Activated CD8-positive, alpha-beta T cell treated with anti-CD3 and anti-CD28 coated beads, Interleukin-2, amount 10 ng/mL, durations not matched to agents 7 days and 5 days (primary cell): ENCODE results near the gene NR4A1. TPM values are rescaled to one million over a fixed set of nuclear protein-coding genes. Genes with fewer than 3 reads are reported as not detected.

Experiments
- ATAC-seq: fragments of 150-1000 bp; cut with Tn5 transposase; one replicate; pipeline ENCODE4 v1.10.0; 2021; ENCODE audit warnings: moderate library complexity
- CTCF ChIA-PET: fragments of 350-600 bp; sonication (Branson Sonifier 250); formaldehyde crosslinking; loops from one replicate; lab custom pipeline; 2021; ENCODE audit warnings: antibody characterized with exemption; lab: Charles Lee
- POLR2A ChIA-PET: fragments of 350-600 bp; sonication (Branson Sonifier 250); formaldehyde crosslinking; loops from one replicate; lab custom pipeline; 2021; ENCODE audit warnings: antibody characterized with exemption; lab: Charles Lee
- DNase-seq: peaks from one replicate; pipeline ENCODE4 v3.0.0-alpha.2; 2020
- H3K27ac Mint-ChIP-seq: one replicate; pipeline ENCODE4 v1.8.0; 2021; ENCODE audit warnings: mild to moderate bottlenecking, mixed read lengths
- H3K27me3 Mint-ChIP-seq: one replicate; pipeline ENCODE4 v1.8.0; 2021; ENCODE audit warnings: low read depth, mixed read lengths
- H3K36me3 Mint-ChIP-seq: one replicate; pipeline ENCODE4 v1.8.0; 2021; ENCODE audit warnings: low read depth, mixed read lengths
- H3K4me1 Mint-ChIP-seq: one replicate; pipeline ENCODE4 v1.8.0; 2021; ENCODE audit warnings: low read depth, mixed read lengths
- H3K4me3 Mint-ChIP-seq: one replicate; pipeline ENCODE4 v1.8.0; 2021; ENCODE audit warnings: mild to moderate bottlenecking, mixed read lengths
- H3K9me3 Mint-ChIP-seq: one replicate; pipeline ENCODE4 v1.8.0; 2022; ENCODE audit warnings: mixed read lengths; ENCODE audit not compliant: insufficient read depth
- total RNA-seq, 2 experiments: library from RNA; stranded (reverse); gene quantifications; one replicate each; pipeline ENCODE4 v1.2.3, GENCODE V29; 2021

NR4A1 gene
- total RNA-seq, 2 experiments from 2014 or later, result 4.3 to 5.6 TPM

DNA sequence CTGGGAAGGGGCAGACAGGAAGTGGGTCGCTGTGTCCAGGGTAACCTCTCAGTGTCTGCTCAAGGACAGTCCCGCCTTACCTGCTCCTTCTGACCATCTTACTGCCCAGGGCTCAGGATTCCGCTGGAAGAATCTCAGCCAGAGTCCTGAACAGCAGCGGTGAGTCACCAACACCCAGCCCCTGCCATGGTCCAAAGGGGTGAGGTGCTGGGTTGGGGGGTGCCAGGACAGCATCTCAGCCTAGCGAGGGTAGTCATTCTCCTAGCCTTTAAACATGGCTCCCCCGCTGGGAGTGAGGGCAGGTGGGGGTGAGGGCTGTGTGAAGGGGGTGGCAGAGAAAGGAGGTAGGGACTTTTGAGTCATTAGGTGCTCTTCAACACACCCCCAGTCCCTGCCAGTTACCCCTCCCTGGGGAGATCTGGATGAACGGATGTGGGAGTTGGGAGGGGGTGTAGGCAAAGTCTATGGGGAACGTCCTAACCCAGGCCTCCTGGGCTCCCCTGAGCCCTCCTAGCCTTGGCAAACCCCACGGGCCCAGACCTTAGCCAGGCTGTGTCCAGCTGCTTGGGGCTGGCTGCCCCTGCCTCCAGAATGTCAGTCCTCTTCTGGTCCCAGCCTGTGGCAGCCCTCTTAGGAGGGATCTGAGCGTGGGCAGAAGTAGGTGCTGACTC, 42.0 kb upstream of the NR4A1 start:
- Mint-ChIP-seq H3K36me3 (peaks cover 8% of the 10 kb centered on the region), H3K27me3 (peaks cover 14% of the 10 kb centered on the region), H3K4me1 (peaks cover 28% of the 10 kb centered on the region), H3K4me3 (no peak overlapping the region), H3K27ac (no peak overlapping the region), H3K9me3 (no peaks in the 10 kb centered on the region)
- ChIA-PET CTCF (interaction anchor here (3.0 to 12.9 kb wide), 2 partner anchors 12 to 17 kb away, joined by 15 to 301 read pairs; no protein-coding TSS in a partner anchor), POLR2A (no interaction called here)
- ATAC-seq (no peak), DNase-seq (no peak)

DNA sequence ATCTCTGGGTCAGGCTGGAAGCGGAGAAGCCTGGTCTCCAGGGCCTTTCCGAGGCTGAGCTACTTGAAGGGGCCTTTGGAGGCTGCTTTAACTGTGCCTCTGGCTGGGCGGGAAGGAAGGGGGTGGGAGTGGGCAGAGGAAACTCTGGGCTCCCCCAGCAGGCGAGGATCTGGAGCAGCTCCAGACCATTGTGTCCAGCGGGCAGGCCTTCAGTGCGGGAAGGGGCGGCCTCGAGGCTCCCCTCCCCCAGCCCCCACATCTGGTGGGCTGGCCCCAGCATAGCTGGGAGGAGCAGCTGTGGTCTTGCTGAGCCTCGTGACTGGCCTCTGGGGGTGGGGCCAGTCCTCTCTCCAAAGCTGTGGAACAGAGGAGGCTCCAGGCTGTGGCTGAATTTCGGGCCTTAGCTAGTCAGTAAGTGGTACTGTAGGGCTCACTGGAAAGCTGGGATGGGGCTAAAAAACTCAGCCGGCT, 41.1 kb upstream of the NR4A1 start:
- peaks cover 8% of the 10 kb centered on the region for H3K36me3 Mint-ChIP-seq
- ATAC-seq, result no peak
- H3K4me3 Mint-ChIP-seq, result no peak overlapping the region
- no peak overlapping the region for H3K27ac Mint-ChIP-seq
- no peak for DNase-seq
- H3K27me3 Mint-ChIP-seq, result peaks cover 13% of the 10 kb centered on the region
- POLR2A ChIA-PET, result no interaction called here
- H3K4me1 Mint-ChIP-seq, result peaks cover 28% of the 10 kb centered on the region
- no peaks in the 10 kb centered on the region for H3K9me3 Mint-ChIP-seq
- CTCF ChIA-PET, result interaction anchor here (0.8 to 12.9 kb wide), 3 partner anchors 11 to 17 kb away, joined by 3 to 301 read pairs (median 4); no protein-coding TSS in a partner anchor

DNA sequence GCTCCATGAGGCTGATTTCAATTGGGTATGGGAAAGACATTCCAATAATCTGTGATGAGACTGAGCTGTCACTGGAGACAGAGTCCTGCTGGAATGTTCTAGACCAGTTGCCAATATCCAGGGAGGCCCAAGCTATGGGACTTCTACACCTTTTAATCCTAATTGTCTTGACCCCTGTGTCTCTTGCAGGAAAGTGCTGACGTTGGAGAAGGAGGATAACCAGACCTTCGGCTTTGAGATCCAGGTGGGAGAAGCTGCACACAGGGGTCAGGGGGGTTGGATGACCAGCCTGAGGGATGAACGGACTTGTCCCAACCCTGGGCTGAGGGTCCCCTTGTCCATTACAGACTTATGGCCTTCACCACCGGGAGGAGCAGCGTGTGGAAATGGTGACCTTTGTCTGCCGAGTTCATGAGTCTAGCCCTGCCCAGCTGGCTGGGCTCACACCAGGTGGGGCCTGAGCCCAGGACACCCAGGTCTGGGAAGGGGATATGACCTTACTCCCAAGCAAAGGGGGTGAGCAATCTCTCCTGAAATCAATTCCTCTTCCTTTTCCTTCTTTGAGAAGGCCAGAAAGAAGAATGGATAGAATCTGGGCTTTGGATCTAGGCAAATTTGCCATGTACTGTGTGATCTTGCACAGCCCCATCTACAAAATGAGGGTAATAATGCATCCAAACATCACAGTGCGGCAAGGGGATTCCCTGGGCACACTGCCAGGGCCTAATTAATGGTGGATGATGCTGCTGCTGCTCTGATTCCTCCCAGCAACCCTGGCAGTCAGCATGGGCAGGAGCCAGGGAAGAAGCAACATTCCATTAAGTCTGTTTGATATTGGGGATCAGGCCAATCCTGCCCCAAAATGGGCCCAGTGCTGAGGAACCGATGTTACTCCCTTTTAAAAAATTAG, 40.3 kb upstream of the NR4A1 start:
- ChIA-PET CTCF (interaction anchor here (0.8 to 12.9 kb wide), 4 partner anchors 11 to 18 kb away, joined by 3 to 301 read pairs (median 4); no protein-coding TSS in a partner anchor), POLR2A (no interaction called here)
- H3K27ac Mint-ChIP-seq, result no peak overlapping the region
- DNase-seq (no peak), ATAC-seq (no peak)
- peaks cover 28% of the 10 kb centered on the region for H3K4me1 Mint-ChIP-seq
- H3K9me3 Mint-ChIP-seq, result no peaks in the 10 kb centered on the region
- H3K4me3 Mint-ChIP-seq, result no peak overlapping the region
- H3K27me3 Mint-ChIP-seq, result peaks cover 8% of the 10 kb centered on the region
- peaks cover 8% of the 10 kb centered on the region for H3K36me3 Mint-ChIP-seq

DNA sequence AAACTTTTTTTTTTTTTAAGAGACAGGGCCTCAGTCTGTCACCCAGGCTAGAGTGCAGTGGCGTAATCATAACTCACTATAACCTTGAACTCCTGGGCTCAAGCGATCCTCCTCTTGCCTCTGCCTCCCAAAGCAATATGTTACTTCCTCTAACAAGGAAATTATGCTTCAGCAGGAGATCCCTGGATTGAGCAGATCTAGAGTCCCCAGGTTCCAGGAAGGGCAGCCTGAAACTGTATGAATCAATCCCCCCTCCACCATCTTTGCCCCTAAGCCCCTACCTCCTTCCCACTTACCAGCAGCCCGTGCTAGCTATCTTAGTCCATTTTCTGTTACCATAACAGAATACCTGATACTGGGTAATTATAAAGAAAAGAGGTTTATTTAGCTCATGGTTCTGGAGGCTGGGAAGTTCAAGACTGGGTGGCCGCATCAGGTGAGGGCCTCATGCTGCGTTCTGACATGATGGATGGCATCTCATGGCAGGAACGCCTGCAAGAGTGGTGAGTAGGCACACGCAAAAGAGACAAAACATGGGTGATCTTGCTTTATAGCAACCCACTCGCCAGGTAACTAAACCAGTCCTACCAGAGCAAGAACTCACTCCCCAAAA, 39.5 kb upstream of the NR4A1 start:
- ChIA-PET POLR2A (no interaction called here), CTCF (interaction anchor here (1.1 to 12.9 kb wide), 2 partner anchors 10 to 18 kb away, joined by 3 to 301 read pairs; no protein-coding TSS in a partner anchor)
- no peaks in the 10 kb centered on the region for H3K9me3 Mint-ChIP-seq
- H3K36me3 Mint-ChIP-seq, result peaks cover 8% of the 10 kb centered on the region
- no peak for DNase-seq
- peaks cover 23% of the 10 kb centered on the region for H3K4me1 Mint-ChIP-seq
- no peak overlapping the region for H3K4me3 Mint-ChIP-seq
- ATAC-seq, result no peak
- no peak overlapping the region for H3K27ac Mint-ChIP-seq
- H3K27me3 Mint-ChIP-seq, result peaks cover 2% of the 10 kb centered on the region

DNA sequence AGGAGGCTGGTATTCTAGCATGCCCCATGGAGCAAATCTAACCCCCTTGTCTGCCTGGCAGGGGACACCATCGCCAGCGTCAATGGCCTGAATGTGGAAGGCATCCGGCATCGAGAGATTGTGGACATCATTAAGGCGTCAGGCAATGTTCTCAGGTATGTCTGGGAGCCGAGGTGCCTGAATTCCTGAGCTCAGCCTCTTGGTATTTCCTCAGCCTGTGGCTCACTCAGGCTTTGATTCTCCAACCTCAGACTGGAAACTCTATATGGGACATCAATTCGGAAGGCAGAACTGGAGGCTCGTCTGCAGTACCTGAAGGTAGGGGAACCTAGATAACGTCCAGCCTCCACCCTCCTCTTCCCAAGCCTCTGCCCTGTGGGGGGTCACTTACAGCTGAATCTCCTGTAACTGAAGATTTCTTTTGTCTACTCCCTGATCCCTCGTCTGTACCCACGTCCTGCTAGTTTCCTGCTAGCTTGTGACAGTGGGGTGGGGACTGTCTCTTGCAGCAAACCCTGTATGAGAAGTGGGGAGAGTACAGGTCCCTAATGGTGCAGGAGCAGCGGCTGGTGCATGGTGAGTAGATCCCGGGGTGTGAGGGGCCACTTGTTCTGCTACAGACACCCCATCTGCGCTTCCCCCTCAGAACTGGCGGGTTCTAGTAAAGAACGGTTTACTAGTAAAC, 37.5 kb upstream of the NR4A1 start:
- no peak for DNase-seq
- no peaks in the 10 kb centered on the region for H3K9me3 Mint-ChIP-seq
- POLR2A ChIA-PET, result no interaction called here
- no peak for ATAC-seq
- H3K4me3 Mint-ChIP-seq, result no peak overlapping the region
- CTCF ChIA-PET, result interaction anchor here (1.1 to 12.9 kb wide), 2 partner anchors 8 to 33 kb away, joined by 4 to 301 read pairs; no protein-coding TSS in a partner anchor
- H3K4me1 Mint-ChIP-seq, result peaks cover 7% of the 10 kb centered on the region
- H3K27me3 Mint-ChIP-seq, result no peaks in the 10 kb centered on the region
- peaks cover 8% of the 10 kb centered on the region for H3K36me3 Mint-ChIP-seq
- no peak overlapping the region for H3K27ac Mint-ChIP-seq

DNA sequence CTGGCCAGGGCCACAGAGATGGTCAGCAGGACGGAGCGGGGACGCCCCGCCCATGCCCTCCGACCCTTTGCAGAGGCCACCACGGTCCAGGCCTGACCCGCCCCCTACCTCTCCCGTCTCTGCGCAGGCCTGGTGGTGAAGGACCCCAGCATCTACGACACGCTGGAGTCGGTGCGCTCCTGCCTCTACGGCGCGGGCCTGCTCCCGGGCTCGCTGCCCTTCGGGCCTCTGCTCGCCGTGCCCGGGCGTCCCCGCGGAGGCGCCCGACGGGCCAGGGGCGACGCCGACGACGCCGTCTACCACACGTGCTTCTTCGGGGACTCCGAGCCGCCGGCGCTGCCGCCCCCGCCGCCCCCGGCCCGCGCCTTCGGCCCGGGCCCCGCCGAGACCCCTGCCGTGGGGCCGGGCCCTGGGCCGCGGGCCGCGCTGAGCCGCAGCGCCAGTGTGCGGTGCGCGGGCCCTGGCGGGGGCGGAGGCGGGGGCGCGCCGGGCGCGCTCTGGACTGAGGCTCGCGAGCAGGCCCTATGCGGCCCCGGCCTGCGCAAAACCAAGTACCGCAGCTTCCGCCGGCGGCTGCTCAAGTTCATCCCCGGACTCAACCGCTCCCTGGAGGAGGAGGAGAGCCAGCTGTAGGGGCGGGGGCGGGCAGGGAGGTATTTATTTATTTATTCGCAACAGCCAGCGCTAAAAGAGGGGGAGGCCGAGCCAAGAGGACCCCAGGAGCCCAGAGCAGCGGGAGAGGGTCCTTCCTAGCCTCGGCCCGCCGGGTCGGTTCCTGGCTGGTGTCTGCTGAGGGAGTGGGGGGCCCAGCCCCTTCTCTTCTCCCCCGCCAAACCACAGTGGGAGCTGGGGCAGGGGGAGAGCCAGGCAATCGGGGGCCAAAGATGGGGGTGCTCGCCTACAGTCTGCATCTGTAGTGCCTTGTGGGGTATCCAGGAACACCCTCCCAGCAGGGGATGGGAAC, 36.4 kb upstream of the NR4A1 start:
- Mint-ChIP-seq H3K27ac (no peak overlapping the region), H3K4me3 (no peak overlapping the region), H3K4me1 (peaks cover 3% of the 10 kb centered on the region), H3K27me3 (no peaks in the 10 kb centered on the region), H3K9me3 (no peaks in the 10 kb centered on the region), H3K36me3 (peaks cover 8% of the 10 kb centered on the region)
- DNase-seq (no peak), ATAC-seq (no peak)
- POLR2A ChIA-PET, result no interaction called here
- CTCF ChIA-PET, result interaction anchor here (1.4 to 12.9 kb wide), 3 partner anchors 7 to 24 kb away, joined by 8 to 472 read pairs (median 301); no protein-coding TSS in a partner anchor

DNA sequence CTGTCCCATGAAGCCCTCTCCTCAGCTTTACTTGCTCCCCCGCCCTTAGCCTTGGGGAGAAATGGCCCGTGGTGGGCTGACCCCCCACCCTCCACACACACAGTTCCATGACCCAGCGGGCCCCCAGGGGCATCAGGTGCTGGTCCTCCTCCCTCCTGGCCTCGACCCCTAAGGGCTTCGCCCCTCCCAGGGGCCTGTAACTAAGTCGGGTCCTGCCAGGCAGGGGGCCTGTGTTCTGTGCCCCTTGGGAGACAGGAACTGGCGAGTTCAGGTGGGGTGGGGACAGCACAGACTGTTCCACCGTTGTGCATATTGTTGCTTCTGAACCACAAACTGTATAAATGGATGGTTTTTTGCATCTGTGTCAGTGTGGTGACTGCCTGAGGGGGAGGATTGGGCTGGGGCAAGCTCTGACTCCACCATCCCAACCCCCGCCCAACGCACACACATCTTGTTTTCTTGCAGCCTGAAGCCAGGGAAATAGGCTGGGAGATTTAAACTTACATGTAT, 35.7 kb upstream of the NR4A1 start:
- ChIA-PET POLR2A (no interaction called here), CTCF (interaction anchor here (1.4 to 12.4 kb wide), 3 partner anchors 8 to 25 kb away, joined by 8 to 472 read pairs (median 301); partner anchors contain the start of gene TAMALIN)
- Mint-ChIP-seq H3K36me3 (peaks cover 8% of the 10 kb centered on the region), H3K4me1 (peaks cover 10% of the 10 kb centered on the region), H3K27me3 (peaks cover 2% of the 10 kb centered on the region), H3K9me3 (no peaks in the 10 kb centered on the region), H3K4me3 (no peak overlapping the region), H3K27ac (no peak overlapping the region)
- ATAC-seq (no peak), DNase-seq (no peak)

DNA sequence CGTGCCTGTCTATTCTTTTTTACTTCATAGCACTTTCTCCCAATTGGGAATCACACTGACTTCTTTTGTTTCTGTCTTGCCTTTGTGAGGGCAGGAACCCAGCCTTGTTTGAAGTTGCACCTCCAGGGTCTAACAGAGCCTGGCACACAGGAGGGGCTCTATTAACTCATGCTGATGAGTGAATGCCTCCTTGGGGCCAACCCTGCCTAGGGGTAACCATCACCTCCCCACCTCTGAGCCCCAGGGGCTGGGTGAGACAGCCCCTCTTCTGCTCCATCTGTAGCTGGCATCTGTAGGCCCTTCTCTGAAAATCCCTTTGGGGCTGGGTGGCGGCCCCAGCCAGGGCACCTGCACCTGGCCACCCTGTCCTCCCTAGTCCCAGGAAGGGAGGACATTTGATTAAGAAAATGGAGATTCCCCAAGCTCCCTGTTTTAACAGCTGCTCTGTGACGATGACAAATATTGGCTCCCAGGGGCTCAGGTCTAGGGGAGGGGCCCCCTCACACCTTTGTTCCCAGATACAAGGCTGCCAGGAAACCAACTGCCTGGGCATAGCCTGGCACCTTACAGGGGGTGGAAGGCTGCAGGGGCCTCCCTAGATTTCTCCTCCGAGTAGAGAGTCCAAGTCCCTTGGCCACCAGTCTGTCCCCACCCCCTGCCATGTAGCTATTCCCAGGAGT, 32.7 kb upstream of the NR4A1 start:
- Mint-ChIP-seq H3K36me3 (no peaks in the 10 kb centered on the region), H3K9me3 (no peaks in the 10 kb centered on the region), H3K4me1 (peaks cover 30% of the 10 kb centered on the region), H3K4me3 (no peak overlapping the region), H3K27me3 (peaks cover 2% of the 10 kb centered on the region), H3K27ac (no peak overlapping the region)
- ChIA-PET POLR2A (no interaction called here), CTCF (interaction anchor here (0.7 to 12.4 kb wide), 4 partner anchors 10 to 103 kb away, joined by 3 to 472 read pairs (median 152); partner anchors contain the start of gene TAMALIN)
- no peak for DNase-seq
- ATAC-seq, result no peak

DNA sequence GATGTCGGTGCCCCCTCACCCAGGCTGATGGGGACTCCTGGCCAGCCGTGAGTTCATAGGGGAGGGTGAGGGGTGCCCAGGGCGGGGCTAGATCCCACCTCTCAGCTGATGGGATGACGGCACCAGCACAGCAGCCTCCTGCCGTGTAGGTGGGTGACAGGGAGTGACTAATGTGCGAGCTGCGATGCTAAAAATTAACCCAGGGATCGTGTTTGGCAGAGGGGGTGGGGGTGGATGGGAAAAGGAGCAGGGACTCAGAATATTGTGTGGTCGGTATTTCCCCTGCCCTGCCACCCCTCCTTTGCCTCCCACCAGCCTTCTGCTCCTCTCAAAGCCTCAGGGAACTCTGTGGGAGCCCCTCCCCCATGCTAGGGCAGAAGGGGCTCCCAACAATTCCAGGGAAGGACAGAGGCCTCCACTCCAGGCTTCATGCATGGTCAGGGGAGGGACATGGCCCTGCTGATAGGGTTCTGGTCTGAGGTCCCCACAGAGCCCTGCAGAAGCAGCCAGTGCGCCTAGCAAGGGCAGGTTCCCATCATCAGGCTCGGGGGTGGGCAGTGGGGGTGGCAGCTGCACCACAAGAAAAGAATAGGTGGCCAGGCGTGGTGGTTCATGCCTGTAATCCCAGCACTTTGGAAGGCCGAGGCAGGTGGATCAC, 32.0 kb upstream of the NR4A1 start:
- no peak for DNase-seq
- Mint-ChIP-seq H3K4me3 (no peak overlapping the region), H3K27me3 (peaks cover 2% of the 10 kb centered on the region), H3K9me3 (no peaks in the 10 kb centered on the region), H3K27ac (no peak overlapping the region), H3K36me3 (no peaks in the 10 kb centered on the region), H3K4me1 (peaks cover 33% of the 10 kb centered on the region)
- CTCF ChIA-PET, result interaction anchor here (1.2 to 14.5 kb wide), 8 partner anchors 11 to 102 kb away, joined by 4 to 486 read pairs (median 296); partner anchors contain the start of genes ATG101, SMIM41 and TAMALIN
- POLR2A ChIA-PET, result no interaction called here
- ATAC-seq, result no peak
